ENCODE data around the gene TMEFF2. TPM values are rescaled to one million over a fixed set of nuclear protein-coding genes. Genes with fewer than 3 reads are reported as not detected.

TMEFF2 gene
- polyA plus RNA-seq, 1 of the 3 experiments (the other 2 are of a cell fraction) = 5.4 TPM

DNA sequence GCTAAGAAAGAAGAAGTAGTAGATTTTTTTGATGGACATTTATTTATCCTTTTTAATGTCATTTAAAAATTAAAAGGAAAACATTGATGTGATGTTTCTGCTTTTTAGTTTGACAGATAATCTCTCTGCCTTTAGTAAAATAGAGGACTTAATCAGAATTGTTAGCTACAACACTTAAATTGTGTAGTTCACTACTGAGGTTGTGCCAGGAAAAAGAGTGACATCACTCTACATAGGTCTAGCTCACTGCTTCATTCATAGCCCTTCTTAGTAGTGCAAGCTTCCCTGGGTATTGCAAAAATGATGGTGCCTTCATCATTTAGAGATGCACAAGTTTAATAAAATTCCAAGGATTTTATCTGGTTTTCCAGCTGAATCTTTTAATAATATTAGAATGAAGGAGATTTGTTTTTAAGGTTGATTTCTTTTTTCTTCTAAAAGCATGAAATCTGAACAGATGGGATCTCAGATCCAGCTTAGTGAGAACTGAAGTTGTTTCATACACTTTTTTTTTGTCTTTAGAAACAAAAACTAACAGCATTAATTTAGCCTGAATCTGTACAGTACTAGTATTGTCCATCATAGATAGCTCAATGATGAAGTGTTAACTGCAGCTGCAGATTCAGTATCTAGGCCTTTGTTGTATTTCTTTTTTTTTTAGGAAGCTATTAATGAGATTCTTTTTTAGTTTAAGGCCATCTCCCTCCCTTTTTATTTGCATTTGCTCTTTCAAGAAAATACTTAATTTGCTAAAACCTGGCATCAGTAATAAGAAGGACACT lies 20.6 kb upstream of the TMEFF2 start:
- no peaks in the 10 kb centered on the region for H3K79me2 ChIP-seq (ENCODE audit: insufficient read depth)
- POLR2A ChIA-PET = interaction anchor here (0.6 kb wide), 1 partner anchor 526 kb away, joined by 3 read pairs; no protein-coding TSS in a partner anchor
- no peak for DNase-seq
- no peaks in the 10 kb centered on the region for H3K9me3 ChIP-seq
- CTCF ChIA-PET = interaction anchor here (2.0 kb wide), 1 partner anchor 20 kb away, joined by 5 read pairs; the partner anchor contains the start of gene TMEFF2
- no peaks in the 10 kb centered on the region; the same call in 1 of the 2 replicates for H3K9me2 ChIP-seq
- no peaks in the 10 kb centered on the region for H3K36me3 ChIP-seq (replicated peaks in 1 of 2; ENCODE audit: control insufficient read depth in 1 of 2, insufficient read depth in 2 of 2, low read length in 1 of 2)
- H3K27me3 ChIP-seq (ENCODE audit: insufficient read depth) = no peaks in the 10 kb centered on the region
- no peaks in the 10 kb centered on the region for H4K20me1 ChIP-seq (ENCODE audit: insufficient read depth)
- H3K9ac ChIP-seq = no peak overlapping the region
- no peak overlapping the region for H2AFZ ChIP-seq (ENCODE audit: low read depth)
- H3K27ac ChIP-seq (ENCODE audit: low read depth in 2 of 2, low read length in 1 of 2) = no peak overlapping the region
- no peak overlapping the region for H3K4me3 ChIP-seq (ENCODE audit: low read depth in 2 of 2, low read length in 1 of 2)
- no peaks in the 10 kb centered on the region for H3K4me1 ChIP-seq (ENCODE audit: control insufficient read depth in 1 of 2, insufficient read depth in 2 of 2, low read depth in 1 of 2, low read length in 1 of 2)
- H3K4me2 ChIP-seq = no peak overlapping the region
- TF ChIP-seq FOXJ3 (CRISPR knock-in tag; IDR thresholded peaks at IDR 0.05) = no peak
- TF ChIP-seq GATA2 (CRISPR knock-in tag; IDR thresholded peaks at IDR 0.05) = no peak
- no peak for TF ChIP-seq RAD21 (IDR thresholded peaks at IDR 0.05; ENCODE audit: low read length)
- no peak for TF ChIP-seq FOSL2 (IDR thresholded peaks at IDR 0.05; ENCODE audit: borderline replicate concordance, low read depth)
- TF ChIP-seq MXI1 (IDR thresholded peaks at IDR 0.05; ENCODE audit: low read depth, low read length) = no peak
- no peak for TF ChIP-seq POLR2AphosphoS5 (IDR thresholded peaks at IDR 0.05; ENCODE audit: low read depth, low read length)
- no peak for TF ChIP-seq TCF12 (IDR thresholded peaks at IDR 0.05)
- no peak for TF ChIP-seq EP300 (IDR thresholded peaks at IDR 0.05; ENCODE audit: borderline replicate concordance in 1 of 2, low read depth in 1 of 2, low read length in 1 of 2)
- TF ChIP-seq JUND (IDR thresholded peaks at IDR 0.05) = no peak
- TF ChIP-seq, protein P1, sequence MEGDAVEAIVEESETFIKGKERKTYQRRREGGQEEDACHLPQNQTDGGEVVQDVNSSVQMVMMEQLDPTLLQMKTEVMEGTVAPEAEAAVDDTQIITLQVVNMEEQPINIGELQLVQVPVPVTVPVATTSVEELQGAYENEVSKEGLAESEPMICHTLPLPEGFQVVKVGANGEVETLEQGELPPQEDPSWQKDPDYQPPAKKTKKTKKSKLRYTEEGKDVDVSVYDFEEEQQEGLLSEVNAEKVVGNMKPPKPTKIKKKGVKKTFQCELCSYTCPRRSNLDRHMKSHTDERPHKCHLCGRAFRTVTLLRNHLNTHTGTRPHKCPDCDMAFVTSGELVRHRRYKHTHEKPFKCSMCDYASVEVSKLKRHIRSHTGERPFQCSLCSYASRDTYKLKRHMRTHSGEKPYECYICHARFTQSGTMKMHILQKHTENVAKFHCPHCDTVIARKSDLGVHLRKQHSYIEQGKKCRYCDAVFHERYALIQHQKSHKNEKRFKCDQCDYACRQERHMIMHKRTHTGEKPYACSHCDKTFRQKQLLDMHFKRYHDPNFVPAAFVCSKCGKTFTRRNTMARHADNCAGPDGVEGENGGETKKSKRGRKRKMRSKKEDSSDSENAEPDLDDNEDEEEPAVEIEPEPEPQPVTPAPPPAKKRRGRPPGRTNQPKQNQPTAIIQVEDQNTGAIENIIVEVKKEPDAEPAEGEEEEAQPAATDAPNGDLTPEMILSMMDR (IDR thresholded peaks at IDR 0.05) = no peak
- TF ChIP-seq GABPA (IDR thresholded peaks at IDR 0.05; ENCODE audit: low read depth) = no peak
- TF ChIP-seq MEF2A (IDR thresholded peaks at IDR 0.05; ENCODE audit: borderline replicate concordance, low read depth) = no peak
- TF ChIP-seq NRF1 (IDR thresholded peaks at IDR 0.05; ENCODE audit: low read depth, low read length) = no peak
- no peaks in the 10 kb centered on the region for H3F3A ChIP-seq (replicated peaks; ENCODE audit: insufficient read depth)

DNA sequence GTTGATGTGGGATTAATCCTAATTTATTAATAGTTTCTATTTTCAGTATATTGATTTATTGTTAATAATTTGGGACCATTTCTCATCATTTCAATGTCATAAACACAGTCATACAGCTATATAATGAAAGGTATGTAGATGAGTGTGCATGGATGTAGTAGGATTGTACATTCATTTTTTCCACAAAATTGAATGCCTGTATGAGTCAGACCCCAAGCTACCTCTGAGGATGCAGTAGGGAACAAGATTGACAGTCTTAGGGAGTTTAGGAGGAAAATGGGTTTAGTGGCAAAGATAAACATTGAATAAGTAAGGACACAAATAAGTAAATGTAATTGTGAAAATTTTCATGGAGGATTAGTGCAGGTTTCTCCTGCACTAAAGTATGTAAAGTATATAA lies 14.1 kb upstream of the TMEFF2 start:
- H3K9me3 ChIP-seq = no peaks in the 10 kb centered on the region
- no peak overlapping the region for H2AFZ ChIP-seq (ENCODE audit: low read depth)
- H3K4me1 ChIP-seq (ENCODE audit: control insufficient read depth in 1 of 2, insufficient read depth in 2 of 2, low read depth in 1 of 2, low read length in 1 of 2) = no peaks in the 10 kb centered on the region
- DNase-seq = no peak
- no peaks in the 10 kb centered on the region for H4K20me1 ChIP-seq (ENCODE audit: insufficient read depth)
- H3K4me3 ChIP-seq (ENCODE audit: low read depth in 2 of 2, low read length in 1 of 2) = no peak overlapping the region
- H3K36me3 ChIP-seq (replicated peaks in 1 of 2; ENCODE audit: control insufficient read depth in 1 of 2, insufficient read depth in 2 of 2, low read length in 1 of 2) = no peaks in the 10 kb centered on the region
- H3K4me2 ChIP-seq = no peak overlapping the region
- peaks cover 3% of the 10 kb centered on the region; the same call in 1 of the 2 replicates for H3K9me2 ChIP-seq
- ChIA-PET POLR2A (no interaction called here), CTCF (no interaction called here)
- H3F3A ChIP-seq (replicated peaks; ENCODE audit: insufficient read depth) = no peaks in the 10 kb centered on the region
- H3K79me2 ChIP-seq (ENCODE audit: insufficient read depth) = no peaks in the 10 kb centered on the region
- H3K27me3 ChIP-seq (ENCODE audit: insufficient read depth) = no peaks in the 10 kb centered on the region
- no peak overlapping the region for H3K27ac ChIP-seq (ENCODE audit: low read depth in 2 of 2, low read length in 1 of 2)
- no peak overlapping the region for H3K9ac ChIP-seq
- no peak for TF ChIP-seq MXI1 (IDR thresholded peaks at IDR 0.05; ENCODE audit: low read depth, low read length)
- TF ChIP-seq TAF1 (IDR thresholded peaks at IDR 0.05; ENCODE audit: borderline replicate concordance, low read depth, low read length) = no peak
- no peak for TF ChIP-seq NFIC (IDR thresholded peaks at IDR 0.05; ENCODE audit: borderline replicate concordance)
- TF ChIP-seq TCF12 (IDR thresholded peaks at IDR 0.05) = no peak
- no peak for TF ChIP-seq RFX5 (IDR thresholded peaks at IDR 0.05; ENCODE audit: low read length)
- TF ChIP-seq CHD2 (IDR thresholded peaks at IDR 0.05; ENCODE audit: low read length, partially characterized antibody) = no peak
- TF ChIP-seq RAD21 (IDR thresholded peaks at IDR 0.05; ENCODE audit: low read length) = no peak
- TF ChIP-seq, protein P2, sequence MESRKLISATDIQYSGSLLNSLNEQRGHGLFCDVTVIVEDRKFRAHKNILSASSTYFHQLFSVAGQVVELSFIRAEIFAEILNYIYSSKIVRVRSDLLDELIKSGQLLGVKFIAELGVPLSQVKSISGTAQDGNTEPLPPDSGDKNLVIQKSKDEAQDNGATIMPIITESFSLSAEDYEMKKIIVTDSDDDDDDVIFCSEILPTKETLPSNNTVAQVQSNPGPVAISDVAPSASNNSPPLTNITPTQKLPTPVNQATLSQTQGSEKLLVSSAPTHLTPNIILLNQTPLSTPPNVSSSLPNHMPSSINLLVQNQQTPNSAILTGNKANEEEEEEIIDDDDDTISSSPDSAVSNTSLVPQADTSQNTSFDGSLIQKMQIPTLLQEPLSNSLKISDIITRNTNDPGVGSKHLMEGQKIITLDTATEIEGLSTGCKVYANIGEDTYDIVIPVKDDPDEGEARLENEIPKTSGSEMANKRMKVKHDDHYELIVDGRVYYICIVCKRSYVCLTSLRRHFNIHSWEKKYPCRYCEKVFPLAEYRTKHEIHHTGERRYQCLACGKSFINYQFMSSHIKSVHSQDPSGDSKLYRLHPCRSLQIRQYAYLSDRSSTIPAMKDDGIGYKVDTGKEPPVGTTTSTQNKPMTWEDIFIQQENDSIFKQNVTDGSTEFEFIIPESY (IDR thresholded peaks at IDR 0.05; ENCODE audit: borderline replicate concordance, low read depth) = no peak
